ENCODE data around the gene ARSA.

GRCh38 chr22:50584106-50585096 lies 43.6 kb downstream of the ARSA start:
- TF ChIP-seq EZH2phosphoT487 (IDR thresholded peaks at IDR 0.05; ENCODE audit: borderline replicate concordance, low read depth, low read length) (no peak), CTCF (conservative IDR thresholded peaks at IDR 0.05; ENCODE audit: low read length) (no peak)
